Measurements from ENCODE around the gene SPINDOC. TPM values are rescaled to one million over a fixed set of nuclear protein-coding genes. Genes with fewer than 3 reads are reported as not detected.
A peak's percentile ranks its signal among the peaks of the same experiment; 100 is the strongest.

Gene SPINDOC
- polyA plus RNA-seq, 1 experiment: 15.8 TPM

DNA sequence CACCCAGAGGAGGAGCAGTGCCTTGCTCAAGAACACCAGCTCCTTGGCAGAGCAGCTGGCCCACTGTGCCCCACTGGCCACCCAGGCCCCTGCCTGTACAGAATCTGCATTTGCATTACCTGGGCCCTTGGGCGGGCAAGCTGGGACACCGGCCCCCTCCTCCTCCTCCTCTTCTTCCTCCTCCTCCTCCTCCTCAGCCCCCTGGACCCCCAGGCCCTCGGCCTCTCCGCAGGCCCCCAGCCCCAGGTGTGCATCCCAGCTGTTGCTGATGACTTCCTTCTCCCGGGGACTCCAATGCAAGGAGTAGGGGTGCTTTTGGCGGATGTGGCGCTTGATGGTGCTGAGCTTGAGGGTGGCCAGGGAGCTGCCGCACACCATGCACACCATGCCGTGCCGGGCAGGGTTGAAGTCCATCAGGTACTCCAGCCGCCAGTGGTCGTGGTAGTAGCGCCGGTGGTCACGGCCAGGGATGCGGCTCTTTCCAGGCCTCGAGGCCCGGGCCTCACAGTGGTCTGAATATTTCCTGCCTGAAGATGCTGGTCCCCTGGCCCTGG, 47.5 kb upstream of the SPINDOC start:
- H3K4me3 ChIP-seq (ENCODE audit: low read depth, low read length): no peak overlapping the region
- H3K9me3 ChIP-seq (ENCODE audit: control insufficient read depth, insufficient read depth, low read length): no peaks in the 10 kb centered on the region
- CTCF ChIA-PET: interaction anchor here (1.3 to 1.5 kb wide), 2 partner anchors 180 to 287 kb away, joined by 3 to 7 read pairs; no protein-coding TSS in a partner anchor
- POLR2A ChIA-PET: no interaction called here
- TF ChIP-seq, protein P1, sequence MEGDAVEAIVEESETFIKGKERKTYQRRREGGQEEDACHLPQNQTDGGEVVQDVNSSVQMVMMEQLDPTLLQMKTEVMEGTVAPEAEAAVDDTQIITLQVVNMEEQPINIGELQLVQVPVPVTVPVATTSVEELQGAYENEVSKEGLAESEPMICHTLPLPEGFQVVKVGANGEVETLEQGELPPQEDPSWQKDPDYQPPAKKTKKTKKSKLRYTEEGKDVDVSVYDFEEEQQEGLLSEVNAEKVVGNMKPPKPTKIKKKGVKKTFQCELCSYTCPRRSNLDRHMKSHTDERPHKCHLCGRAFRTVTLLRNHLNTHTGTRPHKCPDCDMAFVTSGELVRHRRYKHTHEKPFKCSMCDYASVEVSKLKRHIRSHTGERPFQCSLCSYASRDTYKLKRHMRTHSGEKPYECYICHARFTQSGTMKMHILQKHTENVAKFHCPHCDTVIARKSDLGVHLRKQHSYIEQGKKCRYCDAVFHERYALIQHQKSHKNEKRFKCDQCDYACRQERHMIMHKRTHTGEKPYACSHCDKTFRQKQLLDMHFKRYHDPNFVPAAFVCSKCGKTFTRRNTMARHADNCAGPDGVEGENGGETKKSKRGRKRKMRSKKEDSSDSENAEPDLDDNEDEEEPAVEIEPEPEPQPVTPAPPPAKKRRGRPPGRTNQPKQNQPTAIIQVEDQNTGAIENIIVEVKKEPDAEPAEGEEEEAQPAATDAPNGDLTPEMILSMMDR (IDR thresholded peaks at IDR 0.05; ENCODE audit: low read depth, low read length): no peak
- no peak for DNase-seq (ENCODE audit: low read depth, low spot score)
- H3K27me3 ChIP-seq (ENCODE audit: control insufficient read depth, insufficient read depth, low read length): no peaks in the 10 kb centered on the region
- H3K27ac ChIP-seq (ENCODE audit: low read depth, low read length): no peak overlapping the region

DNA sequence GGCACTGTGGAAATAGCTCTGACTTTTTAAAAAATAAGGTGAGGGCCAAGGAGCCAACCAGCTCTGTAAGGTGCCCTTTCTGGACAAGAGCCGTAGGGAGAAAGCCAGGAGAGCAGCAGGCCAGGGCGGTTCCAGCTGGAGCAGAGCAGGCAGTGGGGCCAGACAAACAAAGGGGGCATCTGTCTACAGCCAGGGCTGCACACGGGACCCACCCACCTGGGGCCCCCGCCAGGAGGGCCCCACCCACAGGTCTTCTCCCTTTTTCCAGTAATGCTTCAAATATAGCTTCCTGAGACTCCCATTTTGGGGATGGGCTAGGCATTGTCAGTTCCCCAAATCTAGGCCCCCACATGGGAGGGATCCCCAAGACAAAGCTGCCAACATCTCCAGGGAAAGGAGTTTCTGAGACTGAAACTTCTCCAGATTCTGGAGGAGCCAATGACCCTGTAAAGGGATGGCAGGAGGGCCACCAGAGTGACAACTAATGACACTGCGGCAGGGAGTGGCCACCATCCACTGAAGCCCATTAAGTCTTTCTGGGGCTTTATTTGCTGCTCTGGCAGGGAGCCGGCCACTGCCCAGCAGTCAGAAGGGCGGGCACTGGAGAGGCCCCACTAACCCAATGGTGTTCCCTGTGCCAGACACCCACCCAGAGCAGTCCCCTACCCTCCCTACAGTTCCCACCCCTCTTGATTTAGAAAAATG, 46.6 kb upstream of the SPINDOC start:
- peak overlapping the region; percentile 80 for H3K4me3 ChIP-seq (ENCODE audit: low read depth, low read length)
- no peaks in the 10 kb centered on the region for H3K9me3 ChIP-seq (ENCODE audit: control insufficient read depth, insufficient read depth, low read length)
- ChIA-PET CTCF (interaction anchor here (0.5 to 1.5 kb wide), 4 partner anchors 36 to 288 kb away, joined by 3 to 7 read pairs (median 4); no protein-coding TSS in a partner anchor), POLR2A (no interaction called here)
- DNase-seq (ENCODE audit: low read depth, low spot score): no peak
- TF ChIP-seq, protein P1 (IDR thresholded peaks at IDR 0.05; ENCODE audit: low read depth, low read length): no peak
- H3K27ac ChIP-seq (ENCODE audit: low read depth, low read length): peak overlapping the region; percentile 21
- H3K27me3 ChIP-seq (ENCODE audit: control insufficient read depth, insufficient read depth, low read length): no peaks in the 10 kb centered on the region

- peak overlapping the region; percentile 65 for H3K27ac ChIP-seq (ENCODE audit: low read depth, low read length)
- peak overlapping the region; percentile 80 for H3K4me3 ChIP-seq (ENCODE audit: low read depth, low read length)
- POLR2A ChIA-PET: no interaction called here
- TF ChIP-seq, protein P1 (IDR thresholded peaks at IDR 0.05; ENCODE audit: low read depth, low read length): no peak
- H3K9me3 ChIP-seq (ENCODE audit: control insufficient read depth, insufficient read depth, low read length): no peaks in the 10 kb centered on the region
- CTCF ChIA-PET: interaction anchor here (0.5 to 1.8 kb wide), 14 partner anchors 28 to 288 kb away, joined by 3 to 13 read pairs (median 4); partner anchors contain the start of gene MARK2
- DNase-seq (ENCODE audit: low read depth, low spot score): no peak
- H3K27me3 ChIP-seq (ENCODE audit: control insufficient read depth, insufficient read depth, low read length): no peaks in the 10 kb centered on the region
Observed at GRCh38 chr11:63767267-63767564, 46.0 kb upstream of the SPINDOC start.

- CTCF ChIA-PET: interaction anchor here (0.5 to 1.8 kb wide), 14 partner anchors 29 to 189 kb away, joined by 3 to 13 read pairs (median 4); partner anchors contain the start of gene MARK2
- Histone ChIP-seq H3K9me3 (ENCODE audit: control insufficient read depth, insufficient read depth, low read length) (no peaks in the 10 kb centered on the region), H3K27me3 (ENCODE audit: control insufficient read depth, insufficient read depth, low read length) (no peaks in the 10 kb centered on the region), H3K27ac (ENCODE audit: low read depth, low read length) (peak overlapping the region; percentile 65), H3K4me3 (ENCODE audit: low read depth, low read length) (peak overlapping the region; percentile 80)
- POLR2A ChIA-PET: no interaction called here
- DNase-seq (ENCODE audit: low read depth, low spot score): peak; percentile 37
- TF ChIP-seq, protein P1 (IDR thresholded peaks at IDR 0.05; ENCODE audit: low read depth, low read length): no peak
Observed at GRCh38 chr11:63767565-63768236, 45.6 kb upstream of the SPINDOC start.
